Gastrocnemius medialis (tissue), 4 donors: ENCODE data around the gene SEMA3C. TPM values are rescaled to one million over a fixed set of nuclear protein-coding genes. Genes with fewer than 3 reads are reported as not detected.

Experiments used
- ATAC-seq, 2 donors: fragments of 150-250 bp; one replicate each; pipeline ENCODE4 v1.9.1; 2016
- DNase-seq, 2 donors: peaks; one replicate each; pipeline ENCODE4 v3.0.0-alpha.2; 2019
- H3K27ac ChIP-seq, 4 donors: fragments of 200-600 bp; sonication (generic); 1 replicate in 1 of 4; 2 replicates in 3 of 4; pipeline ENCODE4 v1.5.1; 2016 to 2018; ENCODE audit warnings: mild to moderate bottlenecking in 2 of 4, moderate library complexity in 1 of 4
- H3K27me3 ChIP-seq, 3 donors: fragments of 200-600 bp; sonication (generic) in 2 of 3; 1 replicate in 1 of 3; 2 replicates in 2 of 3; pipeline versions ENCODE4 v1.5.1 to v1.6.0; 2016 to 2019; ENCODE audit warnings: mild to moderate bottlenecking in 1 of 3, moderate library complexity in 1 of 3
- H3K36me3 ChIP-seq, 2 donors: fragments of 200-600 bp; sonication (generic) in 1 of 2; one replicate each; pipeline ENCODE4 v1.5.1; 2017 to 2018
- H3K4me1 ChIP-seq, 2 donors: fragments of 200-600 bp; sonication (generic) in 1 of 2; one replicate each; pipeline ENCODE4 v1.5.1; 2016 to 2017; ENCODE audit warnings: mild to moderate bottlenecking in 2 of 2
- H3K4me3 ChIP-seq, 4 donors: fragments of 200-600 bp; sonication (generic) in 3 of 4; 1 replicate in 1 of 4; 2 replicates in 3 of 4; pipeline ENCODE4 v1.5.1; 2016 to 2019; ENCODE audit warnings: mild to moderate bottlenecking in 2 of 4
- H3K9me3 ChIP-seq, 3 donors: fragments of 200-600 bp; sonication (generic) in 2 of 3; 1 replicate in 1 of 3; 2 replicates in 2 of 3; pipeline ENCODE4 v1.5.1; 2016 to 2019
- POLR2A ChIP-seq, 2 donors: fragments of 450-650 bp; IDR thresholded peaks; one replicate each; pipeline ENCODE4 v1.6.1; 2017; ENCODE audit warnings: antibody characterized with exemption in 2 of 2, mild to moderate bottlenecking in 2 of 2, moderate library complexity in 2 of 2
- in situ Hi-C, 4 donors: fragments of 200-750 bp; cut with MboI; loops; one replicate each; pipeline versions ENCODE4 v1.15.0 to v1.8.0; 2017; ENCODE audit warnings: low sequenced_read_pairs in 4 of 4
- intact Hi-C: fragments of 100-400 bp; cut with DNase I; formaldehyde crosslinking; loops from one replicate; pipeline ENCODE4 v1.15.1; 2023; ENCODE audit warnings: low total_unique reads
- total RNA-seq, 4 donors: library from RNA; depleted of rRNA; stranded (reverse); fragments of >200 nt; gene quantifications; one replicate each; pipeline versions ENCODE4 v1.1.0 to v1.2.3, GENCODE V29; 2016
- TF ChIP-seq, protein P1 (sequence below), 5 experiments: fragments of 450-650 bp in 3 of 5; fragments of 200-600 bp in 2 of 5; sonication (generic) in 2 of 5; IDR thresholded peaks in 4 of 5; conservative IDR thresholded peaks in 1 of 5; 1 replicate in 4 of 5; 2 replicates in 1 of 5; pipeline ENCODE4 v1.5.1; 2016 to 2019; ENCODE audit warnings: antibody characterized with exemption in 5 of 5, mild to moderate bottlenecking in 3 of 5, moderate library complexity in 3 of 5

SEMA3C gene
- total RNA-seq, 4 donors from 2014 or later, result 5.4 to 58.5 (median 30.3) TPM

DNA sequence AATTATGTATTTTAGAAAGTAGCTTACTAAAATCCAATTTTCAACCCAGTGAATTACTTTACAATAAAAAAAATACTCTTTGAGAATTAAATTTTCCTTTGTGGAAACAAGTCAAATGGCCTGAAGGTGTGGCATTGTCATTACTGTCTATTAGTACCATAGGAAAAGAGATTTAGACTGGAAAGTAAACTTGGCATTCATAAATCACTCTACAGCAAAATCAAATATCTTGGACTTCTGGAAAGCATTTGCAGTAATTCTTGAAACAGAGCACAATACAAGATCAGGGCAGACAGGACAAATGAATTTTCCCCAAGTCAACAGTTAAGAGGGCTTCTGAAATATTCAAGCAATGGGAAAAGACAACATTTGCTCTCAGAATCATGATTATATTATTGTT is 28.0 kb upstream of the SEMA3C start:
- Histone ChIP-seq H3K4me3 (no peak overlapping the region), H3K4me1 (peaks cover 8 to 10% of the 10 kb centered on the region in 2 donors), H3K9me3 (no peaks in the 10 kb centered on the region), H3K27ac (no peak overlapping the region), H3K27me3 (no peaks in the 10 kb centered on the region), H3K36me3 (no peaks in the 10 kb centered on the region)
- DNase-seq (no peak), ATAC-seq (no peak)
- in situ Hi-C loops, result no loop called here
- intact Hi-C loops, result no loop called here
- TF ChIP-seq, protein P1, sequence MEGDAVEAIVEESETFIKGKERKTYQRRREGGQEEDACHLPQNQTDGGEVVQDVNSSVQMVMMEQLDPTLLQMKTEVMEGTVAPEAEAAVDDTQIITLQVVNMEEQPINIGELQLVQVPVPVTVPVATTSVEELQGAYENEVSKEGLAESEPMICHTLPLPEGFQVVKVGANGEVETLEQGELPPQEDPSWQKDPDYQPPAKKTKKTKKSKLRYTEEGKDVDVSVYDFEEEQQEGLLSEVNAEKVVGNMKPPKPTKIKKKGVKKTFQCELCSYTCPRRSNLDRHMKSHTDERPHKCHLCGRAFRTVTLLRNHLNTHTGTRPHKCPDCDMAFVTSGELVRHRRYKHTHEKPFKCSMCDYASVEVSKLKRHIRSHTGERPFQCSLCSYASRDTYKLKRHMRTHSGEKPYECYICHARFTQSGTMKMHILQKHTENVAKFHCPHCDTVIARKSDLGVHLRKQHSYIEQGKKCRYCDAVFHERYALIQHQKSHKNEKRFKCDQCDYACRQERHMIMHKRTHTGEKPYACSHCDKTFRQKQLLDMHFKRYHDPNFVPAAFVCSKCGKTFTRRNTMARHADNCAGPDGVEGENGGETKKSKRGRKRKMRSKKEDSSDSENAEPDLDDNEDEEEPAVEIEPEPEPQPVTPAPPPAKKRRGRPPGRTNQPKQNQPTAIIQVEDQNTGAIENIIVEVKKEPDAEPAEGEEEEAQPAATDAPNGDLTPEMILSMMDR (IDR thresholded peaks at IDR 0.05 in 4 of 5, conservative IDR thresholded peaks at IDR 0.05 in 1 of 5), result no peak
- no peak for TF ChIP-seq POLR2A (IDR thresholded peaks at IDR 0.05)

GRCh38 chr7:80945976-80946375 is 27.1 kb upstream of the SEMA3C start:
- intact Hi-C loops (no loop called here), in situ Hi-C loops (no loop called here)
- DNase-seq (no peak), ATAC-seq (no peak)
- H3K4me3 ChIP-seq, result no peak overlapping the region
- H3K27me3 ChIP-seq, result no peaks in the 10 kb centered on the region
- H3K36me3 ChIP-seq, result no peaks in the 10 kb centered on the region
- H3K4me1 ChIP-seq, result peaks cover 10 to 18% of the 10 kb centered on the region in 2 donors
- no peak overlapping the region for H3K27ac ChIP-seq
- no peak for TF ChIP-seq POLR2A (IDR thresholded peaks at IDR 0.05)
- TF ChIP-seq, protein P1 (IDR thresholded peaks at IDR 0.05 in 4 of 5, conservative IDR thresholded peaks at IDR 0.05 in 1 of 5), result no peak
- H3K9me3 ChIP-seq, result no peaks in the 10 kb centered on the region

DNA sequence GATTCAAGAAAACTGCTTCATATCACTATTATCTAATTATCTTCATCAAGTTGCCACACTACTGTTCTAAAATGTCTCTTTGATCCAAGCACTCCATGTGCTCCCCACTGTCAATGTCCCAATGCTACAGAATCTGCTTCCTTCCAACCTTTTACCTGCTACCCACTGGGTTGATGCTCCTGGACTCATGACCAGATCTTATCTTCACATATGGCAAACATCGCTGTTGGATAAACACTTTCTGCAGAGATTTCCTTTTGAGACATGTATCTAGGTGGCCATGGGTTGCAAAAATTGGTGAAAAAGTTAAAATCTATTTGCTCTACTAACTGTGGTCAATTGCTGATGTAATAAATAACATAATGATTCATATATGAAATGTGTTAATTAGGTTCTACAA is 24.5 kb upstream of the SEMA3C start:
- Histone ChIP-seq H3K36me3 (no peaks in the 10 kb centered on the region), H3K27ac (no peak overlapping the region), H3K4me3 (no peak overlapping the region), H3K9me3 (no peaks in the 10 kb centered on the region), H3K27me3 (no peaks in the 10 kb centered on the region), H3K4me1 (peaks cover 10 to 18% of the 10 kb centered on the region in 2 donors)
- intact Hi-C loops, result no loop called here
- ATAC-seq (no peak), DNase-seq (no peak)
- no peak for TF ChIP-seq POLR2A (IDR thresholded peaks at IDR 0.05)
- TF ChIP-seq, protein P1 (IDR thresholded peaks at IDR 0.05 in 4 of 5, conservative IDR thresholded peaks at IDR 0.05 in 1 of 5), result no peak
- in situ Hi-C loops, result no loop called here

- in situ Hi-C loops, result no loop called here
- H3K27ac ChIP-seq, result peak overlapping the region; percentile 16 to 39 (median 30)
- DNase-seq (peak; percentile 30 to 58), ATAC-seq (peak; percentile 90 to 99)
- no peaks in the 10 kb centered on the region for H3K36me3 ChIP-seq
- intact Hi-C loops, result no loop called here
- H3K9me3 ChIP-seq, result no peaks in the 10 kb centered on the region
- H3K4me3 ChIP-seq, result no peak overlapping the region
- peaks cover 10 to 18% of the 10 kb centered on the region in 2 donors for H3K4me1 ChIP-seq
- H3K27me3 ChIP-seq, result no peaks in the 10 kb centered on the region
- TF ChIP-seq POLR2A (IDR thresholded peaks at IDR 0.05), result no peak
- TF ChIP-seq, protein P1 (IDR thresholded peaks at IDR 0.05 in 4 of 5, conservative IDR thresholded peaks at IDR 0.05 in 1 of 5), result no peak
These were observed 23.6 kb upstream of the SEMA3C start for GRCh38 chr7:80942261-80943041.
